ENCODE results near the gene TPST1.
"Not testable (repeated sequence)": the region's sequence is repeated elsewhere in the genome, so short reads cannot be mapped to it uniquely, and the experiment has no call there.

The TPST1 gene

DNA sequence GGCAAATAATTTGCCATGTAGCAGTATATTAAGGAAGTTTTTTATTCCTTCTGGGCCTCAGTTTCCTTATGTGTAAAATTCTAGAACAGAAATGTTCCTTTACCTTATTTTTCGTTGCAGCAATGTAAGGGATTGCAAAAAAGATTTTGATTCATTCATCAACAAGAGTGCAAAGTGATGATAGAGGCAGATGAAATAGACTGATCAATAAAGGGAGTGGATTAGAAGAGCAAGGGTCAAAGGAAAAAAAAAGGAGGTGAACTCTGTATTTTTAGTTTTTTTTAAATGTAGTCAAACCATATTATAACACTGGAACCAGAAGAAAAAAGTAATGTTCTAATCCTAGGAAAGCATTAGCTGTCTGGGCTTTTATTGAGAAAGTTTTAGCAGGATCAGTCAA is 14.7 kb downstream of the TPST1 start:
- no peak for DNase-seq
- no peaks in the 10 kb centered on the region for H3K9me3 ChIP-seq (ENCODE audit: severe bottlenecking)
- no peaks in the 10 kb centered on the region for H3K27me3 ChIP-seq (ENCODE audit: insufficient read depth, low read depth, severe bottlenecking)
- no peak overlapping the region for H3K27ac ChIP-seq
- H3K36me3 ChIP-seq, result no peaks in the 10 kb centered on the region
- TF ChIP-seq, protein P1, sequence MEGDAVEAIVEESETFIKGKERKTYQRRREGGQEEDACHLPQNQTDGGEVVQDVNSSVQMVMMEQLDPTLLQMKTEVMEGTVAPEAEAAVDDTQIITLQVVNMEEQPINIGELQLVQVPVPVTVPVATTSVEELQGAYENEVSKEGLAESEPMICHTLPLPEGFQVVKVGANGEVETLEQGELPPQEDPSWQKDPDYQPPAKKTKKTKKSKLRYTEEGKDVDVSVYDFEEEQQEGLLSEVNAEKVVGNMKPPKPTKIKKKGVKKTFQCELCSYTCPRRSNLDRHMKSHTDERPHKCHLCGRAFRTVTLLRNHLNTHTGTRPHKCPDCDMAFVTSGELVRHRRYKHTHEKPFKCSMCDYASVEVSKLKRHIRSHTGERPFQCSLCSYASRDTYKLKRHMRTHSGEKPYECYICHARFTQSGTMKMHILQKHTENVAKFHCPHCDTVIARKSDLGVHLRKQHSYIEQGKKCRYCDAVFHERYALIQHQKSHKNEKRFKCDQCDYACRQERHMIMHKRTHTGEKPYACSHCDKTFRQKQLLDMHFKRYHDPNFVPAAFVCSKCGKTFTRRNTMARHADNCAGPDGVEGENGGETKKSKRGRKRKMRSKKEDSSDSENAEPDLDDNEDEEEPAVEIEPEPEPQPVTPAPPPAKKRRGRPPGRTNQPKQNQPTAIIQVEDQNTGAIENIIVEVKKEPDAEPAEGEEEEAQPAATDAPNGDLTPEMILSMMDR (IDR thresholded peaks at IDR 0.05; ENCODE audit: low read depth, low read length), result no peak
- no peak overlapping the region for H3K4me3 ChIP-seq (ENCODE audit: low read depth, low read length)

GRCh38 chr7:66221442-66221841 is 16.3 kb downstream of the TPST1 start:
- H3K27me3 ChIP-seq (ENCODE audit: insufficient read depth, low read depth, severe bottlenecking), result no peaks in the 10 kb centered on the region
- no peak for DNase-seq
- TF ChIP-seq, protein P1 (IDR thresholded peaks at IDR 0.05; ENCODE audit: low read depth, low read length), result no peak
- H3K27ac ChIP-seq, result no peak overlapping the region
- no peaks in the 10 kb centered on the region for H3K36me3 ChIP-seq
- H3K4me3 ChIP-seq (ENCODE audit: low read depth, low read length), result no peak overlapping the region
- no peaks in the 10 kb centered on the region for H3K9me3 ChIP-seq (ENCODE audit: severe bottlenecking)

DNA sequence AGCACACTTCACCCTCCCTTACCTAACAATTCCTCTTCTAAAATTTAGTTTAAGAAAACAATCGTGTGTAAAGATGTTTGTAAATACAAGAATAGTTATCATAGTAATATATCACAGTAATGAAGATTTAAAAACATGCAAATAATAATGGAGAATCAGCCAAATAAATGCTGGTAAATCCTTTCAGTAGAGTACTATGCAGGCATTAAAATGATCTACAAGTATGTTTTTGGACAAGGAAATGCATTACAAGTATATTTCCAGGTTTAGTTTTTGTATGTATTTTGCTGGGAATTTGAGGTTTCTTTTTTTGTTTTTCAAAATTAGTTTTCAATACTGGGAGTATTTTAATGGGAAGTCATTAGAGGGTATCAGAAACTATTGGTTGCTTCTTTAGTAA is 22.7 kb downstream of the TPST1 start:
- H3K4me3 ChIP-seq (ENCODE audit: low read depth, low read length), result no peak overlapping the region
- no peaks in the 10 kb centered on the region for H3K36me3 ChIP-seq
- H3K27me3 ChIP-seq (ENCODE audit: insufficient read depth, low read depth, severe bottlenecking), result no peaks in the 10 kb centered on the region
- H3K9me3 ChIP-seq (ENCODE audit: severe bottlenecking), result no peaks in the 10 kb centered on the region
- TF ChIP-seq, protein P1 (IDR thresholded peaks at IDR 0.05; ENCODE audit: low read depth, low read length), result no peak
- no peak for DNase-seq
- no peak overlapping the region for H3K27ac ChIP-seq

DNA sequence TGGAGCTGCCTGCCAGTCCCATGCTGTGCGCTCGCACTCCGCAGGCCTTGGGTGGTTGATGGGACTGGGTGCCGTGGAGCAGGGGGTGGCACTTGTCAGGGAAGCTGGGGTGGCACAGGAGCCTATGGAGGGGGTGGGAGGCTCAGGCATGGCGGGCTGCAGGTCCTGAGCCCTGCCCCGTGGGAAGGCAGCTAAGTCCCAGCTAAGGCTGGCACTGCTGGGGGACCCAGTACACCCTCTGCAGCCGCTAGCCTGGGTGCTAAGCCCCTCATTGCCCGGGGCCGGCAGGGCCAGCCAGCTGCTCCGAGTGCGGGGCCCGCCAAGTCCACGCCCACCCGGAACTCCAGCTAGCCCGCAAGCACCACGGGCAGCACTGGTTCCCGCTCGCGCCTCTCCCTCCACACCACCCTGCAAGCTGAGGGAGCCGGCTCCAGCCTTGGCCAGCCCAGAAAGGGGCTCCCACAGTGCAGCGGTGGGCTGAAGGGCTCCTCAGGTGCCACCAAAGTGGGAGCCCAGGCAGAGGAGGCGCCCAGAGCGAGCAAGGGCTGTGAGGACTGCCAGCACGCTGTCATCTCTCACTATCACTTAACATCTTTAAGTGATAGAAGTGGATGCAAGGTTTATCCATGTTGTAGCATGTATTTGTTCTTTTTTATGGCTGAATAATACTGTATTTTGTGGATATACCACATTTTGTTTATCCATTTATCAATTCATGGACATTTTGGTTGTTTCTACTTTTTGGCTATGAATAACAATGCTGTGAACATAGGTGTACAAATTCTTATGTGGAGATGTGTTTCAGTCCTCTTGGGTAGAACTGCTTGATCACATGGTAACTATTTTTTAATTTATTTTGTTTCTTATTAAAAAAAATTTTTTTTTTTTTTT is 26.4 kb downstream of the TPST1 start:
- not testable (repeated sequence) for H3K27ac ChIP-seq; H3K36me3 ChIP-seq; H3K4me3 ChIP-seq (ENCODE audit: low read depth, low read length); H3K27me3 ChIP-seq (ENCODE audit: insufficient read depth, low read depth, severe bottlenecking); H3K9me3 ChIP-seq (ENCODE audit: severe bottlenecking); DNase-seq

DNA sequence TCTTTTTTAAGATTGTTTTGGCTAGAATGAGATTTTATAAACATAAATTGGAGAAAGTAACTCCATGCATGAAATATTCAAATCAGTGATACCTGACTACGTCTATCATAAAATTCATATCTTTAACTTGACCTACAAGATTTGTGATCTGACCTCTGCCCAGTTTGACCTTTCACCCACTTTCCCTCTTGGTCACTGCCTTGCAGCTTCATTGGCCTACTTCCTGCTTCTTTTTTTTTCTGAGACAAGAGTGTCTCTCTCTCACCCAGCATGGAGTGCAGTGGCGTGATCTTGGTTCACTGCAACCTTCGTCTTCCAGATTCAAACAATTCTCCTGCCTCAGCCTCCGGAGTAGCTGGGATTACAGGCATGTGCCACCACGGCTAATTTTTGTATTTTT is 28.5 kb downstream of the TPST1 start:
- Histone ChIP-seq H3K27ac (no peak overlapping the region), H3K4me3 (ENCODE audit: low read depth, low read length) (no peak overlapping the region), H3K27me3 (ENCODE audit: insufficient read depth, low read depth, severe bottlenecking) (no peaks in the 10 kb centered on the region), H3K9me3 (ENCODE audit: severe bottlenecking) (no peaks in the 10 kb centered on the region), H3K36me3 (no peaks in the 10 kb centered on the region)
- no peak for DNase-seq
- TF ChIP-seq, protein P1 (IDR thresholded peaks at IDR 0.05; ENCODE audit: low read depth, low read length), result no peak

- Histone ChIP-seq H3K9me3 (ENCODE audit: severe bottlenecking) (no peaks in the 10 kb centered on the region), H3K36me3 (no peaks in the 10 kb centered on the region), H3K4me3 (ENCODE audit: low read depth, low read length) (no peak overlapping the region), H3K27me3 (ENCODE audit: insufficient read depth, low read depth, severe bottlenecking) (no peaks in the 10 kb centered on the region), H3K27ac (no peak overlapping the region)
- TF ChIP-seq, protein P1 (IDR thresholded peaks at IDR 0.05; ENCODE audit: low read depth, low read length), result no peak
- DNase-seq, result no peak
Observed at GRCh38 chr7:66236713-66237303, 31.7 kb downstream of the TPST1 start.
